SK-N-SH treated with all-trans-retinoic acid at 6 μM for 48 hours (cell line): ENCODE results near the gene FZR1.

ENCODE experiments used
- ATAC-seq: fragments of 200-7000 bp; cut with Tn5 transposase; 3 replicates; pipeline ENCODE4 v1.9.1; 2020; ENCODE audit warnings: mild to moderate bottlenecking, moderate library complexity
- ARNTL ChIP-seq: fragments of 450-650 bp; formaldehyde crosslinking; IDR thresholded peaks from 2 replicates; pipeline ENCODE4 v1.5.0; 2020; ENCODE audit warnings: low read depth, mild to moderate bottlenecking, moderate library complexity, borderline replicate concordance
- BACH2 ChIP-seq: fragments of 250-450 bp; sonication (Bioruptor Pico); IDR thresholded peaks from 2 replicates; pipeline ENCODE4 v1.9.0; 2021; ENCODE audit warnings: mild to moderate bottlenecking, borderline replicate concordance
- CSDC2 ChIP-seq: fragments of 250-450 bp; sonication (Bioruptor Pico); IDR thresholded peaks from 2 replicates; pipeline ENCODE4 v1.5.0; 2020; ENCODE audit warnings: mild to moderate bottlenecking, moderate library complexity
- CSRNP3 ChIP-seq: fragments of 250-450 bp; sonication (Bioruptor Pico); IDR thresholded peaks from 2 replicates; pipeline ENCODE4 v1.5.1; 2021; ENCODE audit warnings: mild to moderate bottlenecking, moderate library complexity
- ESRRG ChIP-seq: fragments of 250-450 bp; sonication (Bioruptor Pico); IDR thresholded peaks from 2 replicates; pipeline ENCODE4 v1.6.1; 2021; ENCODE audit warnings: mild to moderate bottlenecking
- GLIS3 ChIP-seq: fragments of 250-450 bp; sonication (Bioruptor Pico); IDR thresholded peaks from 2 replicates; pipeline ENCODE4 v1.5.0; 2020; ENCODE audit warnings: mild to moderate bottlenecking, moderate library complexity
- ISL1 ChIP-seq: fragments of 250-450 bp; sonication (Bioruptor Pico); IDR thresholded peaks from 2 replicates; pipeline ENCODE4 v2.1.2; 2022; ENCODE audit warnings: mild to moderate bottlenecking, moderate library complexity
- POU6F1 ChIP-seq: fragments of 250-450 bp; sonication (Bioruptor Pico); IDR thresholded peaks from 2 replicates; pipeline ENCODE4 v1.8.0; 2021; ENCODE audit warnings: low read depth, mild to moderate bottlenecking, moderate library complexity, borderline replicate concordance
- PPARA ChIP-seq: fragments of 250-450 bp; sonication (Bioruptor Pico); IDR thresholded peaks from 2 replicates; pipeline ENCODE4 v1.5.0; 2020; ENCODE audit warnings: mild to moderate bottlenecking, borderline replicate concordance
- RARB ChIP-seq: fragments of 250-450 bp; sonication (Bioruptor Pico); IDR thresholded peaks from 2 replicates; pipeline ENCODE4 v1.8.0; 2021; ENCODE audit warnings: mild to moderate bottlenecking, moderate library complexity
- SNAI2 ChIP-seq: fragments of 250-450 bp; sonication (Bioruptor Pico); IDR thresholded peaks from 2 replicates; pipeline ENCODE4 v1.5.0; 2020; ENCODE audit warnings: mild to moderate bottlenecking, moderate library complexity
- TCF4 ChIP-seq: fragments of 250-450 bp; sonication (Bioruptor Pico); IDR thresholded peaks from 2 replicates; pipeline ENCODE4 v1.8.0; 2021; ENCODE audit warnings: mild to moderate bottlenecking, moderate library complexity, borderline replicate concordance
- TOX ChIP-seq: fragments of 250-450 bp; sonication (Bioruptor Pico); IDR thresholded peaks from 2 replicates; pipeline ENCODE4 v1.8.0; 2021; ENCODE audit warnings: mild to moderate bottlenecking, moderate library complexity, borderline replicate concordance
- ZC3H10 ChIP-seq: fragments of 250-450 bp; sonication (Bioruptor Pico); IDR thresholded peaks from 2 replicates; pipeline ENCODE4 v1.5.1; 2021; ENCODE audit warnings: mild to moderate bottlenecking, moderate library complexity
- ZFP3 ChIP-seq: fragments of 250-450 bp; sonication (Bioruptor Pico); IDR thresholded peaks from 2 replicates; pipeline ENCODE4 v1.5.0; 2020; ENCODE audit warnings: mild to moderate bottlenecking, moderate library complexity
- ZFP30 ChIP-seq: fragments of 450-650 bp; formaldehyde crosslinking; IDR thresholded peaks from 2 replicates; pipeline ENCODE4 v1.5.0; 2022; ENCODE audit warnings: mild to moderate bottlenecking, moderate library complexity
- ZNF565 ChIP-seq: fragments of 450-650 bp; formaldehyde crosslinking; conservative IDR thresholded peaks from 2 replicates; pipeline ENCODE4 v1.5.0; 2020; ENCODE audit warnings: low read depth, mild to moderate bottlenecking, moderate library complexity
- ZNF70 ChIP-seq: fragments of 450-650 bp; formaldehyde crosslinking; IDR thresholded peaks from 2 replicates; pipeline ENCODE4 v1.5.0; 2020; ENCODE audit warnings: mild to moderate bottlenecking, moderate library complexity
- ZNF8 ChIP-seq: fragments of 450-650 bp; formaldehyde crosslinking; IDR thresholded peaks from 2 replicates; pipeline ENCODE4 v1.5.0; 2020; ENCODE audit warnings: mild to moderate bottlenecking, moderate library complexity
- TF ChIP-seq, protein P1 (sequence below): fragments of 250-450 bp; sonication (Bioruptor Pico); IDR thresholded peaks from 2 replicates; pipeline ENCODE4 v1.5.0; 2020; ENCODE audit warnings: mild to moderate bottlenecking, moderate library complexity
- TF ChIP-seq, protein P2 (sequence below): fragments of 250-450 bp; sonication (Bioruptor Pico); IDR thresholded peaks from 2 replicates; pipeline ENCODE4 v1.5.1; 2020; ENCODE audit warnings: low read depth, mild to moderate bottlenecking, moderate library complexity
- TF ChIP-seq, protein P3 (sequence below): fragments of 250-450 bp; sonication (Bioruptor Pico); IDR thresholded peaks from 2 replicates; pipeline ENCODE4 v1.8.0; 2020; ENCODE audit warnings: mild to moderate bottlenecking, moderate library complexity, borderline replicate concordance

FZR1 gene

GRCh38 chr19:3503036-3503572 is 3.0 kb upstream of the FZR1 start:
- no peak for ATAC-seq
- TF ChIP-seq TCF4 (CRISPR knock-in tag) (no peak), GLIS3 (CRISPR knock-in tag) (no peak), ZC3H10 (no peak), RARB (CRISPR knock-in tag) (no peak), ZFP30 (no peak)
- TF ChIP-seq, protein P1, sequence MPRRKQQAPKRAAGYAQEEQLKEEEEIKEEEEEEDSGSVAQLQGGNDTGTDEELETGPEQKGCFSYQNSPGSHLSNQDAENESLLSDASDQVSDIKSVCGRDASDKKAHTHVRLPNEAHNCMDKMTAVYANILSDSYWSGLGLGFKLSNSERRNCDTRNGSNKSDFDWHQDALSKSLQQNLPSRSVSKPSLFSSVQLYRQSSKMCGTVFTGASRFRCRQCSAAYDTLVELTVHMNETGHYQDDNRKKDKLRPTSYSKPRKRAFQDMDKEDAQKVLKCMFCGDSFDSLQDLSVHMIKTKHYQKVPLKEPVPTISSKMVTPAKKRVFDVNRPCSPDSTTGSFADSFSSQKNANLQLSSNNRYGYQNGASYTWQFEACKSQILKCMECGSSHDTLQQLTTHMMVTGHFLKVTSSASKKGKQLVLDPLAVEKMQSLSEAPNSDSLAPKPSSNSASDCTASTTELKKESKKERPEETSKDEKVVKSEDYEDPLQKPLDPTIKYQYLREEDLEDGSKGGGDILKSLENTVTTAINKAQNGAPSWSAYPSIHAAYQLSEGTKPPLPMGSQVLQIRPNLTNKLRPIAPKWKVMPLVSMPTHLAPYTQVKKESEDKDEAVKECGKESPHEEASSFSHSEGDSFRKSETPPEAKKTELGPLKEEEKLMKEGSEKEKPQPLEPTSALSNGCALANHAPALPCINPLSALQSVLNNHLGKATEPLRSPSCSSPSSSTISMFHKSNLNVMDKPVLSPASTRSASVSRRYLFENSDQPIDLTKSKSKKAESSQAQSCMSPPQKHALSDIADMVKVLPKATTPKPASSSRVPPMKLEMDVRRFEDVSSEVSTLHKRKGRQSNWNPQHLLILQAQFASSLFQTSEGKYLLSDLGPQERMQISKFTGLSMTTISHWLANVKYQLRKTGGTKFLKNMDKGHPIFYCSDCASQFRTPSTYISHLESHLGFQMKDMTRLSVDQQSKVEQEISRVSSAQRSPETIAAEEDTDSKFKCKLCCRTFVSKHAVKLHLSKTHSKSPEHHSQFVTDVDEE (CRISPR knock-in tag), result no peak

DNA sequence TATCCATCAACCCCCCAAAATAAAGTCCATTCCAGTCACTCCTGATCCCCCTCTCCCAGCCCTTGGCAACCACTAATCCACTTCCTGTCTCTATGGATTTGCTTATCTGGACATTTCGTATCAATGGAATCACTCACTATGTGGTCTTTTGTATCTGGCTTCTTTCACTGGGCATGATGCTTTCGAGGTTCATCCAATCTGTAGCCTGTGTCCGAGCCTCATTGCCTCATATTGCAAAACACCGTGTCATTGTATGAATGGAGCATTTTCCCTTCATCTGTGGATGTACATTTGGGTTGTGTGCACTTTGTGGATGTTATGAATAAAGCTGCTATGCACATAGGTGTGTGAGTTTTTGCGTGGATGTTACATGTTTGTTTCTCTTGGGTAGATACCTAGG is 1.4 kb upstream of the FZR1 start:
- no peak for TF ChIP-seq ZNF70 (CRISPR knock-in tag)
- no peak for TF ChIP-seq ARNTL
- TF ChIP-seq ZNF565 (CRISPR knock-in tag), result no peak
- TF ChIP-seq CSRNP3 (CRISPR knock-in tag), result no peak
- TF ChIP-seq, protein P2, sequence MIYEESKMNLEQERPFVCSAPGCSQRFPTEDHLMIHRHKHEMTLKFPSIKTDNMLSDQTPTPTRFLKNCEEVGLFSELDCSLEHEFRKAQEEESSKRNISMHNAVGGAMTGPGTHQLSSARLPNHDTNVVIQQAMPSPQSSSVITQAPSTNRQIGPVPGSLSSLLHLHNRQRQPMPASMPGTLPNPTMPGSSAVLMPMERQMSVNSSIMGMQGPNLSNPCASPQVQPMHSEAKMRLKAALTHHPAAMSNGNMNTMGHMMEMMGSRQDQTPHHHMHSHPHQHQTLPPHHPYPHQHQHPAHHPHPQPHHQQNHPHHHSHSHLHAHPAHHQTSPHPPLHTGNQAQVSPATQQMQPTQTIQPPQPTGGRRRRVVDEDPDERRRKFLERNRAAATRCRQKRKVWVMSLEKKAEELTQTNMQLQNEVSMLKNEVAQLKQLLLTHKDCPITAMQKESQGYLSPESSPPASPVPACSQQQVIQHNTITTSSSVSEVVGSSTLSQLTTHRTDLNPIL (CRISPR knock-in tag), result no peak
- no peak for TF ChIP-seq ZNF8 (CRISPR knock-in tag)
- TF ChIP-seq ZFP3 (CRISPR knock-in tag), result no peak
- no peak for TF ChIP-seq ESRRG (CRISPR knock-in tag)
- no peak for TF ChIP-seq ZFP30
- no peak for TF ChIP-seq TOX
- ATAC-seq, result no peak

DNA sequence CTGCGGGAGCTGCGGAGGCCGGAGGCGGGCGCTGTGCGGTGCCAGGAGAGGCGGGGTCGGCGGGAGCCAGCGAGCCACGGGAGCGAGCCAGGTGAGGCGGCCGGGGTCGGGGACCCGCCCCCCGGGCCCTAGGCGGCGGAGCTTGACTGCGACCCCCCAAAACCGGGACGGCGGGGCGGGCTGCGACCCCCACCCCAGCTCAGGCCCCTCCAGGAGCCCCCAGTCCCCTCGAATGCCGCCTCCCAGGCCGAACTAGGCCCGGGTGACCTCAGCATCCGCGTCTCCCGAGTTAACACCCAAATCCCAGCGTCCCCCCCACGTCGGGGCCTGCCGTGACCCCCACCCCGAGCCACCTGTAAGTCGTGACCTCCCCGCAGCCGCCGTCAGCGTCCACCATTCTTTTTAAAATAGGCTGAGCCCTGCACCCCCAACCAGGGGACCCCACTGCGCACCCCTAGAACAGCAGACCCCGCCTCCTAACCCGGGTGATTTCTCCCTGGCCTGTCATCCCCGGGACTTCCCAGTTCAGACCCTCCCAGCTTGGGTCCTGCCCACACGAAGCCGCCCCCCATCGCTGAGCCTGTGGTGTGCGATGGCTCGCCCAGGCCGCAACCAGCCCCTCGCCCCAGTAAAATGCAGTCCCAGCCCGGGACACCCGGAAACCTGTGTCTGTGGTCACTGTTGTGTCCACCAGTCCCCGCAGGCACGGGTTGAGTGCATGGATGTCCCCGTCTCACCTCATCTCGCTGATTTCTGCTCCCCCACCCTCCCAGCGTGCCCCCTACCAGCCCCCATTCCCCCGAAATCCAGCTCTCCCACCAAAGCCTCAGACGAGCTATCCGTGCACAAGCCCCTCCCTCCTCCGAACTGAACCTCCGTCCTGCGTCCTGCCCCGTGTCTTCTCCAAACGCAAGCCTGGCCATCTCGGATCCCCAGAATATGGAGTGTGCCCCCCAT is 551 bp downstream of the FZR1 start:
- ATAC-seq, result peak; percentile 38
- TF ChIP-seq TCF4 (CRISPR knock-in tag) (no peak), ISL1 (no peak), ZNF8 (CRISPR knock-in tag) (no peak), PPARA (CRISPR knock-in tag) (no peak), ZNF565 (CRISPR knock-in tag) (no peak), CSDC2 (CRISPR knock-in tag) (no peak), CSRNP3 (CRISPR knock-in tag) (no peak), POU6F1 (CRISPR knock-in tag) (no peak), SNAI2 (no peak), BACH2 (CRISPR knock-in tag) (no peak), TOX (no peak)
- TF ChIP-seq, protein P3, sequence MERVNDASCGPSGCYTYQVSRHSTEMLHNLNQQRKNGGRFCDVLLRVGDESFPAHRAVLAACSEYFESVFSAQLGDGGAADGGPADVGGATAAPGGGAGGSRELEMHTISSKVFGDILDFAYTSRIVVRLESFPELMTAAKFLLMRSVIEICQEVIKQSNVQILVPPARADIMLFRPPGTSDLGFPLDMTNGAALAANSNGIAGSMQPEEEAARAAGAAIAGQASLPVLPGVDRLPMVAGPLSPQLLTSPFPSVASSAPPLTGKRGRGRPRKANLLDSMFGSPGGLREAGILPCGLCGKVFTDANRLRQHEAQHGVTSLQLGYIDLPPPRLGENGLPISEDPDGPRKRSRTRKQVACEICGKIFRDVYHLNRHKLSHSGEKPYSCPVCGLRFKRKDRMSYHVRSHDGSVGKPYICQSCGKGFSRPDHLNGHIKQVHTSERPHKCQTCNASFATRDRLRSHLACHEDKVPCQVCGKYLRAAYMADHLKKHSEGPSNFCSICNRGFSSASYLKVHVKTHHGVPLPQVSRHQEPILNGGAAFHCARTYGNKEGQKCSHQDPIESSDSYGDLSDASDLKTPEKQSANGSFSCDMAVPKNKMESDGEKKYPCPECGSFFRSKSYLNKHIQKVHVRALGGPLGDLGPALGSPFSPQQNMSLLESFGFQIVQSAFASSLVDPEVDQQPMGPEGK (CRISPR knock-in tag), result no peak
- TF ChIP-seq, protein P1 (CRISPR knock-in tag), result no peak
